Naive thymus-derived CD8-positive, alpha-beta T cell (primary cell): ENCODE measurements around the gene ITGA1. TPM values are rescaled to one million over a fixed set of nuclear protein-coding genes. Genes with fewer than 3 reads are reported as not detected.
A peak's percentile ranks its signal among the peaks of the same experiment; 100 is the strongest.

Experiments used
- ATAC-seq, 2 donors: fragments of 150-1000 bp; cut with Tn5 transposase in 1 of 2; sonication (Bioruptor Pico), chemical (Tn5 transposase) in 1 of 2; 1 replicate in 1 of 2; 2 replicates in 1 of 2; pipeline ENCODE4 v1.10.0; 2021; ENCODE audit warnings: mild to moderate bottlenecking in 2 of 2, moderate library complexity in 2 of 2
- POLR2A ChIA-PET: fragments of 350-600 bp; sonication (Branson Sonifier 250); formaldehyde crosslinking; loops from one replicate; lab custom pipeline; 2021; ENCODE audit warnings: antibody characterized with exemption; lab: Charles Lee
- DNase-seq, 10 donors: peaks; one replicate each; pipeline versions ENCODE4 v3.0.0 to v3.0.0-alpha.2; 2020 to 2022
- H3K27ac Mint-ChIP-seq, 10 donors: one replicate each; pipeline ENCODE4 v1.8.0; 2020 to 2022; ENCODE audit warnings: mild to moderate bottlenecking in 10 of 10, mixed read lengths in 10 of 10, moderate library complexity in 4 of 10, inconsistent platforms in 1 of 10
- H3K27me3 Mint-ChIP-seq, 5 donors: one replicate each; pipeline ENCODE4 v1.8.0; 2021 to 2022; ENCODE audit warnings: mixed read lengths in 5 of 5
- H3K36me3 Mint-ChIP-seq, 3 donors: one replicate each; pipeline ENCODE4 v1.8.0; 2020 to 2022; ENCODE audit warnings: mixed read lengths in 3 of 3, mild to moderate bottlenecking in 2 of 3, inconsistent platforms in 1 of 3
- H3K4me1 Mint-ChIP-seq, 4 donors: one replicate each; pipeline ENCODE4 v1.8.0; 2021 to 2022; ENCODE audit warnings: mixed read lengths in 4 of 4
- H3K4me3 Mint-ChIP-seq, 10 donors: one replicate each; pipeline ENCODE4 v1.8.0; 2020 to 2022; ENCODE audit warnings: mild to moderate bottlenecking in 10 of 10, mixed read lengths in 10 of 10, moderate library complexity in 6 of 10, inconsistent platforms in 1 of 10
- H3K9me3 Mint-ChIP-seq, 9 donors: one replicate each; pipeline ENCODE4 v1.8.0; 2020 to 2022; ENCODE audit warnings: mixed read lengths in 9 of 9, mild to moderate bottlenecking in 3 of 9, inconsistent platforms in 1 of 9, moderate library complexity in 1 of 9
- polyA plus RNA-seq, 3 donors: library from polyadenylated mRNA; unstranded; fragments of 300-500 nt; fragmentation: Illumina TruSeq; gene quantifications; one replicate each; pipeline ENCODE4 v1.2.3, GENCODE V29; 2021
- total RNA-seq, 8 experiments: library from RNA in 2 of 8; stranded (reverse) in 2 of 8; gene quantifications; one replicate each; pipeline ENCODE4 v1.2.3 and lab custom pipeline; 2021 to 2026

ITGA1 gene
- total and polyA plus RNA-seq, 5 experiments from 2014 or later: 0.27 to 4.6 (median 1.1) TPM

DNA sequence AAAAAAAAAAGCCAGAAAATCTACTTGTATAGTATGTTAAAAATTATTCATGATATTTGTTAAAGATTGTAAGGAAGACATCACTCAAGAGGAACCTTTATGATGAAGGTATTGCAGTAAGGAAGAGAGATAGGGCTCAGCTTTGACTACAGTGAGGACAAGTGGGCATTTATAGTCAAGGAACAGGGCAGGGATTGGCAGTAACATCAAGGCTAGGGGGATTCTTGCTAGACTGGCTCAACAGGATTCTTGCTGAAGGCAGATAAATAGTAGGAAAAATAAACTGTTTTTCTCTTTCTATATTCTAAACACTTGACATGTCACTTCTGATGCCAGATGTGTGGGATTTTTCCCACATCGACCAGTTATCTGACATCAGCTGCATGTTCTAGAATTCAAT lies 96.7 kb downstream of the ITGA1 start:
- Mint-ChIP-seq H3K4me3 (no peak overlapping the region), H3K27me3 (peaks cover 0 to 2% (median 0%) of the 10 kb centered on the region in 5 donors), H3K27ac (no peak overlapping the region), H3K9me3 (no peaks in the 10 kb centered on the region), H3K36me3 (peaks cover 0 to 5% (median 0%) of the 10 kb centered on the region in 3 donors), H3K4me1 (peaks cover 0 to 3% (median 0%) of the 10 kb centered on the region in 4 donors)
- POLR2A ChIA-PET: no interaction called here
- DNase-seq (no peak), ATAC-seq (no peak)

DNA sequence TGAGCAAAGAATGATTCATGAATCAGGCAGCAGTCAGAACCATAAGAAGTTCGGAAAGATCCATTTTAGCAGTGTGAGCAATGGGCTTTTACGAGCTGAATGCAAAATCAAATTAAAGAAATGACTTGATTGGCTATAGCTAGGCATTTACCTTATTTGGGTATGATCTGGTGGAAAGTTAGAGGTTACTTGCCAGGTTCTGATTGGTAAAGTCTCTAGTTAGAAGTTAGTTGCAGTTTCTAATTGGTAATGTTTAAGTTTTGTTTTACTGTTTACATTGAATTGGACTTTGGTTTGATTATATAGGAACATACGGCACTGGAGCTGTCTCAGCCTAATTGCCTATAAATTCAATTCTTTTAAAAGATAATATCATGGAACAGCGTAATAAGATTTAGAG lies 97.9 kb downstream of the ITGA1 start:
- peaks cover 0 to 2% (median 0%) of the 10 kb centered on the region in 5 donors for H3K27me3 Mint-ChIP-seq
- no peak overlapping the region for H3K4me3 Mint-ChIP-seq
- no peak for DNase-seq
- ATAC-seq: no peak
- H3K9me3 Mint-ChIP-seq: no peaks in the 10 kb centered on the region
- POLR2A ChIA-PET: no interaction called here
- H3K4me1 Mint-ChIP-seq: peaks cover 0 to 3% (median 0%) of the 10 kb centered on the region in 4 donors
- no peak overlapping the region for H3K27ac Mint-ChIP-seq
- peaks cover 0 to 5% (median 0%) of the 10 kb centered on the region in 3 donors for H3K36me3 Mint-ChIP-seq

DNA sequence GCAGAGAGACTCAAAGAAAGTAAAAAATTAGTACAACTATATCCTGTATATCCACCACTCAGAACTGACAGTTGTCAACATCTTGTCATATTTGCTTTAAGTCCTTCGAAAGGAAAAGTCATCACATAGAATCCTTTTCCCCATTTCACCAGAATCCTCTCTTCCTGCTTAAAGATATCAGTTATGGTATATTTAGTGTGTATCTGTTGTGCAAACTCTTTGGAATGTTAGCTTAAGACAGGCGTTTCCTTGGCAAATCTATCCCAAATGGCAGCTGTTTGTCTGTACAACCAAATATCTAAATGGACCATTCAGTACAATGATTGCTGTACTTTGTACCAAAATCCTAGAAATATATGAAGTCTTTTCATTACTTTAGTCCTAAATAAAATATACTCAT lies 98.5 kb downstream of the ITGA1 start:
- DNase-seq: no peak
- POLR2A ChIA-PET: no interaction called here
- Mint-ChIP-seq H3K36me3 (peaks cover 0 to 5% (median 0%) of the 10 kb centered on the region in 3 donors), H3K4me1 (peaks cover 0 to 3% (median 0%) of the 10 kb centered on the region in 4 donors), H3K27ac (no peak overlapping the region), H3K27me3 (peaks cover 0 to 4% (median 0%) of the 10 kb centered on the region in 5 donors), H3K4me3 (no peak overlapping the region), H3K9me3 (no peaks in the 10 kb centered on the region)
- ATAC-seq: no peak

DNA sequence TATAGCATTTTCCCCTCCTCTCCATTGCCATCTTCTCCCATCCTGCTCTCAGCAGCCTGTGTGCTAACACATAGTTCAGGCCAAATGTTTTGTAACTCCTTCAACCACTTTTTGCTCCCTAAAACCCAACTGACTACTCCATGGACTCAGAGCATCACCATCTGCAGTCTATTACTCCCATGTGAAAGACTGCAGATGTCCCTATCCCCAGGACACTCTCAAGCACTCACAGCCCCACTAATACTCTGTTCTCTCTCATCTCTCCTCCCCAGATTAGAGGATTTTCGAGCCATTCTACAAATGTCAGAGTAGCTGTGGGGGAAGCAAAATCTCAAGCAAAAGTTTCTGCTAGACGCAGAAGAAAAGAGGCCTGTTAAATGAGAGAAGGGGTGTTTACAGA lies 99.3 kb downstream of the ITGA1 start:
- DNase-seq: no peak
- Mint-ChIP-seq H3K4me1 (peaks cover 0 to 3% (median 0%) of the 10 kb centered on the region in 4 donors), H3K9me3 (no peaks in the 10 kb centered on the region), H3K4me3 (no peak overlapping the region), H3K27me3 (peaks cover 0 to 4% (median 0%) of the 10 kb centered on the region in 5 donors), H3K27ac (no peak overlapping the region), H3K36me3 (peaks cover 0 to 5% (median 0%) of the 10 kb centered on the region in 3 donors)
- no peak for ATAC-seq
- POLR2A ChIA-PET: no interaction called here

DNA sequence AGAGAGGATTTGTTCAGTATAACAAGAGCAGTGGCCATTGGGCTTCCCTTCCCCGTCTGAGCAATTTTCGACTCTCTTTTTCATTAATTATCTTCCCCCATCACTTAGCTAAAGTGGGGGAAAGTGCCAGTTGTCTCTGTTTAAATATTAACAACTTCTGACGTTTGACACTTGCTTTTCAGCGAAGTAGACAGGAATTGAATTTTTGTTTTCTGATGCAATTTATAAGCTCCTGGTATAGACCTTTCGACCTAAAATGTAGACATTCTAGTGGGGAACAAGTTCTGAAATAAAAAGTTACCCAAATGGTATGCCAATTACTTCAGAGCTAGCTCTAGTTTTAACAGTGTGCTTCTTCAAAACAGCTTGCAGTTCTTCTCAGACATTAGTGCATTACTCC lies 100.6 kb downstream of the ITGA1 start:
- Mint-ChIP-seq H3K27me3 (peaks cover 0 to 4% (median 0%) of the 10 kb centered on the region in 5 donors), H3K9me3 (no peaks in the 10 kb centered on the region), H3K27ac (no peak overlapping the region), H3K4me3 (no peak overlapping the region), H3K4me1 (no peaks in the 10 kb centered on the region), H3K36me3 (peaks cover 0 to 5% (median 0%) of the 10 kb centered on the region in 3 donors)
- POLR2A ChIA-PET: no interaction called here
- no peak for ATAC-seq
- DNase-seq: no peak

DNA sequence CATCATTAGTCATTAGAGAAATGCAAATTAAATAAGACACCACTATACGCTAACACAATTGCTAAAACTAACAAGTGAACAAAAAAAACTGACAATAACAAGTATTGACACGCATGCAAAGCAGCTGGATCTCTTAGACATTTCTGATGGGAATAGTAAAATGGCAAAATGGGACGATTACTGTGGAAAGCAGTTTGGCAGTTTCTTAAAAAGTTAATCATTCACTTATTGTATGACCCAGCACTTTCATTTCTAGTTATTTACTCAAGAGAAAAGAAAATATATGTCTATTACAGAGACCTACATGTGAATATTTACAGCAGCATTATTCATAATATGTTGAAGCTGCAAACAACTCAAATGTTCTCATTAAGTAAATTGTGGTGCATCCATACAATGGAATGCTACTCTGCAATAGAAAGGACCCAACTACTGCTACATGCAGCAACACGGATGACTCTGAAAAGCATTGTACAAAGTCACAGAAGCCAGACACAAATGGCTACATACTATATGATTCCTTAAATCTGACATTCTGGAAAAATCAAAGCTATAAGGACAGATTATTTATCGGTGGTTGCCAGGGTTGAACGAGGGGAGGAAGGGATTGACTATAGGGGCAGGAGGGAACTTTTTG lies 104.6 kb downstream of the ITGA1 start:
- Mint-ChIP-seq H3K4me3 (no peak overlapping the region), H3K4me1 (peaks cover 0 to 2% (median 0%) of the 10 kb centered on the region in 4 donors), H3K27ac (no peak overlapping the region), H3K9me3 (no peaks in the 10 kb centered on the region), H3K27me3 (peaks cover 0 to 4% (median 0%) of the 10 kb centered on the region in 5 donors), H3K36me3 (peaks cover 0 to 5% (median 0%) of the 10 kb centered on the region in 3 donors)
- POLR2A ChIA-PET: no interaction called here
- DNase-seq: no peak
- no peak for ATAC-seq

DNA sequence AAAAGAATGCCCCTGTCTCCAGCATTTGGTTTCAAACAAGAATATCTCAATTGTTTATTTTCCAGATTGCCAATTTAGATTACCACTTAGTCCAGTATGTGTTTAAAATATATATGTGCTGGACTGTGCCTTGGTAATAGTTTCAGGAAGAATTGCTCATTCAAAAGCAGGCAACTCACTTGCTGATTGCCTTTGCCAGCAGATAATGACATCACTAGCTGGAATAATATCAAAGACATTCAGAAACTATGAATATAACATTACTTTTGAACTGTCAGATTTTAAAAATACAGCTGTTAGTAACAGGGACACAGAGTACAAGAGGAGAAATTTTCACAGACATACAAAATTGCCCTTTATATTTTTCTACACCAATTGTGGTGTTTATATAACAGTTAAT lies 105.4 kb downstream of the ITGA1 start:
- Mint-ChIP-seq H3K9me3 (no peaks in the 10 kb centered on the region), H3K4me3 (no peak overlapping the region), H3K27me3 (peaks cover 0 to 4% (median 0%) of the 10 kb centered on the region in 5 donors), H3K36me3 (no peaks in the 10 kb centered on the region), H3K27ac (peak overlapping the region in 1 of 10 donors; percentile 35), H3K4me1 (peaks cover 0 to 2% (median 0%) of the 10 kb centered on the region in 4 donors)
- DNase-seq (no peak), ATAC-seq (no peak)
- POLR2A ChIA-PET: no interaction called here

DNA sequence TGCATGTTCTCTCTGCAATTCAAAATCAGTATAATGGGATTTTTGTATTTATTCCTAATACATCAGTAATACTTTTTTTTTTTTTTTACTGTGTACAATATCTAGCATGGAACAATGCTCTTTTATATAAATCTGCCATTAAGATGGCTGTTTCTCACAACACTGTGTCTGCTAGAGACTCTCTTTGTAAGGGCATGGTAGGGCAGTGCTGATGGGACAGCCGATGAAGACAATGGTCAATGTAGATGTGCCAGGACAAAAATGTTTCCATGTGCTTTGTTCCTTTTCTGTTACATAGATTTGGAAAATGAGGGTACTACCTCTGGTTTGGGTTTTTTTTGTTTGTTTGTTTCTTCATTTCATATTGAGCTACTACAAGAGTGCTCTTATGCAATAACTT lies 106.1 kb downstream of the ITGA1 start:
- Mint-ChIP-seq H3K27me3 (peaks cover 0 to 4% (median 0%) of the 10 kb centered on the region in 5 donors), H3K27ac (no peak overlapping the region), H3K4me1 (peaks cover 0 to 2% (median 0%) of the 10 kb centered on the region in 4 donors), H3K36me3 (no peaks in the 10 kb centered on the region), H3K4me3 (no peak overlapping the region), H3K9me3 (no peaks in the 10 kb centered on the region)
- ATAC-seq (no peak), DNase-seq (no peak)
- POLR2A ChIA-PET: no interaction called here

DNA sequence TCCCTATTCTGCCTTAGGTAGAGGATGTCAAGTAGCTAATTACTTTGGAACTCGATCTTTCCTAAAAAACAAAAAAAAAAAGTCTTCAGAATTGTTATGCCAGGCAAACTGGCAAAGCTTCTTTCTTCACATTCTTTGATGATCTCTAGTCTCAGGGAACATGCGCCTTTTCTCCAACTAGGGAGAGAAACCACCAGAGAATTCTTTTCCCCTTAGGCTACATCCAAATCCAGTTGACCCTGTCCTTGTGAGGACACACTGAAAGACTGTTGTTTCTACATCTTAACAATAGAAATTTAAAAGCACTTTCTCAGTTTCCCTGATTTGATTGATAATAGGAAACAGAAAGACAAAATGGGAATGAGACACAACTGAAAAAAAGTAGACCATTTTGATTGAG lies 106.7 kb downstream of the ITGA1 start:
- no peak overlapping the region for H3K4me3 Mint-ChIP-seq
- H3K36me3 Mint-ChIP-seq: no peaks in the 10 kb centered on the region
- H3K27ac Mint-ChIP-seq: peak overlapping the region in 1 of 10 donors; percentile 33
- no peak for DNase-seq
- no peaks in the 10 kb centered on the region for H3K9me3 Mint-ChIP-seq
- peaks cover 0 to 4% (median 0%) of the 10 kb centered on the region in 5 donors for H3K27me3 Mint-ChIP-seq
- peaks cover 0 to 2% (median 0%) of the 10 kb centered on the region in 4 donors for H3K4me1 Mint-ChIP-seq
- ATAC-seq: no peak
- POLR2A ChIA-PET: no interaction called here

DNA sequence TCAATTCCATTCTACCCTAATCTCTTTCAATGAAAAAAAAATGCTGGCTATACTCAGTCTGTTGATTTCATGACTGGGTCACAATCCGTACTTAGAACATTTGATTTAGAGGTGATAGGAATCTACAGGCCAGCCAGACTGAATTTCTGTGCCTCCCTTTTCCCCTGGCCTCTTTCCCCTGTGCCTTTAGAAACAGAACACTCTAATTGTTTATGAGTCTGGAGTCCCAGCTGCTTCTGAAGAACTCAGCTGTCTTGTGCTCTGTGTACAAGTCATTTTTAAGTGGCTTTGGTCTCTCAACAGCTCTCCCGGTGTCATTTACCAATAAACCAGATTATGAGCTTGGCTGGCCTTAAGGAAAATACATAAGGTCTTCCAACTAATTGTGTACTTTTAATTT lies 107.4 kb downstream of the ITGA1 start:
- no peak for ATAC-seq
- peak overlapping the region in 2 of 10 donors; percentile 11 to 72 for H3K27ac Mint-ChIP-seq

DNA sequence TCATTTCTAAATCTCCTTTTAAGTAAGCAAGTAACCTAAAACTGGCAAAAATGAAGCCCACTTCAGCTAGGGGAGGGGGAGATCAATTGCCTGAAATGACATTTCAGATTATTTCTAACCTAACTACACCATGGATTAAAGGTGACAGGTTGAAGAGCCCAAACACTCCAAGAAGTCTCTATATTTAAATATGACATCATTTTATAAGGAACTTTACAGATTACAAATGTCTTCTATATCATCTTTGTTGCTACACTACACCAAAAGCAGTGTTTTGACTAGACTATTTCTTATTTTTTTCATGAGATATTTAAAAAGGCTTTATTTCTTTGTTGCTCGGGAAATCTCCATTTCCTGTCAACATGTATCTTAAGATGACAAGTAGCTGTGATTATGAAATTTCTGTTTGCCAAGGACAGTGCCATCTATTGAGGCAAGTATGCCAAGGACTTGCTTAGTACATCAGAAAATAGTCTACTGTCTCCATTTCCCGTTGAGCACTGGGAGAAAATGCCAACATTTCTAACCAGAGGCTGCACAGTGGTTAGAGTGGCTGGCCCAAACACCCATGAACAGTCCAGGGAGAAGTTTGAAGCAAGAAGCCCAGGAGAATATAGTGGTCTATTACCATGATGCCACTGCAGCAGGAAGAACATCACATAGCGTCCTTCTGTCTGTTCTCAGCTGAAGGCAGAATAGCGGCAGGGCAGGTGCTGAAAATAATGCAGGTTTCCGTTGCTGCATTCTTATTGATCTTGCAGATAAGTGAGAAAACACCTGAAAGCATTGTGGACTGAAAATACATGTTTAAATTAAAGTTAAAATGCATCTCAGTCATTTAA lies 108.1 kb downstream of the ITGA1 start:
- H3K4me1 Mint-ChIP-seq: peaks cover 0 to 2% (median 0%) of the 10 kb centered on the region in 4 donors
- H3K36me3 Mint-ChIP-seq: peaks cover 0 to under 1% (median 0%) of the 10 kb centered on the region in 3 donors
- POLR2A ChIA-PET: no interaction called here
- ATAC-seq: peak in 1 of 2 donors; percentile 50
- H3K4me3 Mint-ChIP-seq: no peak overlapping the region
- peaks cover 0 to 2% (median 0%) of the 10 kb centered on the region in 5 donors for H3K27me3 Mint-ChIP-seq
- DNase-seq: no peak
- H3K27ac Mint-ChIP-seq: peak overlapping the region in 3 of 10 donors; percentile 11 to 72 (median 47)
- H3K9me3 Mint-ChIP-seq: peaks cover 0 to 2% (median 0%) of the 10 kb centered on the region in 9 donors

More for the DNA sequence above, 107.4 kb downstream of the ITGA1 start:
- Mint-ChIP-seq H3K4me1 (peaks cover 0 to 2% (median 0%) of the 10 kb centered on the region in 4 donors), H3K27me3 (peaks cover 0 to 4% (median 0%) of the 10 kb centered on the region in 5 donors), H3K36me3 (no peaks in the 10 kb centered on the region), H3K9me3 (no peaks in the 10 kb centered on the region), H3K4me3 (no peak overlapping the region)
- no peak for DNase-seq
- POLR2A ChIA-PET: no interaction called here

DNA sequence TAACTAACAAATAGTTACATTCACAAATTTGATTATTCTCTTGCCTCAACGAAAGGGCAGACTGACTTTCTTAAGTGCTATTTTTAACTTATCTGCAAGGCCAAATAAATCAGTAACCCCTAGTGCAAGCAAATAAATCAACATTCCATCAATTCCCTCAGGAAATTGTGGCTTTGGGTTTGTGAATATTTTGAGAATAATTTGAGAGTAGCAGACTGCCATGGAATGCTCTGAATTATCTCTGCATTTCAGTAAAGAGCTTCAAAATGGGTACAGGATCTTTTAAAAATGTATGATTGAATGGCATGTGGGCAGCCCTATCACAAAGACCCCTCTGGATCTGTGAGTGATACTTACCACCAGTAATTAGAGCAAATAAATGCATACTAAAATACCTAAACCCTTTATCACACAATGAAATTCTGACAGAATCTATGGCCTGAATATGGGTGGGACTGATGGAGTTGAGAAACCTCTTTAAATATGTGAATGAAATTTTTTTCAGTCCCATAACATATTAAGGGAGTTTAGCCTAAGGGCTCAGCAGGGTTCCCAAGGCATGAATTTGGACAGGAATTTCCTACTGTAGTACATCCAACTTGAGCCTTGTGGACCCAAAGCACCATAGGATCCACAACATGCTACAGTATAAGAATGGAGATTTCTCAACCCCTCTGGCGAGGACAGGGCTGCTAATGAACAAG lies 109.0 kb downstream of the ITGA1 start:
- POLR2A ChIA-PET: no interaction called here
- Mint-ChIP-seq H3K4me3 (no peak overlapping the region), H3K9me3 (peaks cover 0 to 8% (median 5%) of the 10 kb centered on the region in 9 donors), H3K27me3 (peaks cover 0 to 2% (median 0%) of the 10 kb centered on the region in 5 donors), H3K36me3 (peaks cover 0 to 7% (median 5%) of the 10 kb centered on the region in 3 donors), H3K27ac (no peak overlapping the region), H3K4me1 (peaks cover 0 to 2% (median 0%) of the 10 kb centered on the region in 4 donors)
- no peak for DNase-seq
- ATAC-seq: no peak
